Lower leg skin (tissue), 4 donors: ENCODE measurements around the gene PRR35. TPM values are rescaled to one million over a fixed set of nuclear protein-coding genes. Genes with fewer than 3 reads are reported as not detected.

ENCODE experiments used
- DNase-seq, 2 donors: peaks; one replicate each; pipeline ENCODE4 v3.0.0-alpha.2; 2019; ENCODE audit warnings: low spot score in 2 of 2
- H3K4me3 ChIP-seq: fragments of 200-600 bp; sonication (generic); 2 replicates; pipeline ENCODE4 v1.5.1; 2017; ENCODE audit warnings: mild to moderate bottlenecking, low read depth; ENCODE audit not compliant: poor library complexity, severe bottlenecking
- POLR2A ChIP-seq, 2 donors: fragments of 450-650 bp; IDR thresholded peaks; one replicate each; pipeline ENCODE4 v1.6.1; 2016 to 2017; ENCODE audit warnings: antibody characterized with exemption in 2 of 2, mild to moderate bottlenecking in 1 of 2, moderate library complexity in 1 of 2
- WGBS, 2 donors: methylation state at CpG; one replicate each; pipeline ENCODE4 v1.1.5; 2018; 5-methylcytosine and 5-hydroxymethylcytosine counted together
- intact Hi-C: fragments of 100-400 bp; cut with DNase I; formaldehyde crosslinking; loops from one replicate; pipeline ENCODE4 v1.15.0; 2023; ENCODE audit warnings: low total_unique reads
- total RNA-seq, 4 donors: library from RNA; depleted of rRNA; stranded (reverse); fragments of >200 nt; gene quantifications; one replicate each; pipeline ENCODE4 v1.1.0, GENCODE V29; 2016
- TF ChIP-seq, protein P1 (sequence below), 3 donors: fragments of 450-650 bp; IDR thresholded peaks; one replicate each; pipeline ENCODE4 v1.5.1; 2016; ENCODE audit warnings: antibody characterized with exemption in 3 of 3, mild to moderate bottlenecking in 3 of 3, moderate library complexity in 2 of 3

Gene PRR35
- total RNA-seq, 4 donors from 2014 or later, result not detected

- intact Hi-C loops, result no loop called here
- no peak for DNase-seq
- WGBS, 2 donors, result 85 to 89% methylated on average over 12 to 20 of the region's 23 CpGs
- H3K4me3 ChIP-seq, result no peak overlapping the region
- TF ChIP-seq POLR2A (IDR thresholded peaks at IDR 0.05), result no peak
- TF ChIP-seq, protein P1, sequence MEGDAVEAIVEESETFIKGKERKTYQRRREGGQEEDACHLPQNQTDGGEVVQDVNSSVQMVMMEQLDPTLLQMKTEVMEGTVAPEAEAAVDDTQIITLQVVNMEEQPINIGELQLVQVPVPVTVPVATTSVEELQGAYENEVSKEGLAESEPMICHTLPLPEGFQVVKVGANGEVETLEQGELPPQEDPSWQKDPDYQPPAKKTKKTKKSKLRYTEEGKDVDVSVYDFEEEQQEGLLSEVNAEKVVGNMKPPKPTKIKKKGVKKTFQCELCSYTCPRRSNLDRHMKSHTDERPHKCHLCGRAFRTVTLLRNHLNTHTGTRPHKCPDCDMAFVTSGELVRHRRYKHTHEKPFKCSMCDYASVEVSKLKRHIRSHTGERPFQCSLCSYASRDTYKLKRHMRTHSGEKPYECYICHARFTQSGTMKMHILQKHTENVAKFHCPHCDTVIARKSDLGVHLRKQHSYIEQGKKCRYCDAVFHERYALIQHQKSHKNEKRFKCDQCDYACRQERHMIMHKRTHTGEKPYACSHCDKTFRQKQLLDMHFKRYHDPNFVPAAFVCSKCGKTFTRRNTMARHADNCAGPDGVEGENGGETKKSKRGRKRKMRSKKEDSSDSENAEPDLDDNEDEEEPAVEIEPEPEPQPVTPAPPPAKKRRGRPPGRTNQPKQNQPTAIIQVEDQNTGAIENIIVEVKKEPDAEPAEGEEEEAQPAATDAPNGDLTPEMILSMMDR (IDR thresholded peaks at IDR 0.05), result no peak
Observed at GRCh38 chr16:530111-530817, 29.9 kb upstream of the PRR35 start.

DNA sequence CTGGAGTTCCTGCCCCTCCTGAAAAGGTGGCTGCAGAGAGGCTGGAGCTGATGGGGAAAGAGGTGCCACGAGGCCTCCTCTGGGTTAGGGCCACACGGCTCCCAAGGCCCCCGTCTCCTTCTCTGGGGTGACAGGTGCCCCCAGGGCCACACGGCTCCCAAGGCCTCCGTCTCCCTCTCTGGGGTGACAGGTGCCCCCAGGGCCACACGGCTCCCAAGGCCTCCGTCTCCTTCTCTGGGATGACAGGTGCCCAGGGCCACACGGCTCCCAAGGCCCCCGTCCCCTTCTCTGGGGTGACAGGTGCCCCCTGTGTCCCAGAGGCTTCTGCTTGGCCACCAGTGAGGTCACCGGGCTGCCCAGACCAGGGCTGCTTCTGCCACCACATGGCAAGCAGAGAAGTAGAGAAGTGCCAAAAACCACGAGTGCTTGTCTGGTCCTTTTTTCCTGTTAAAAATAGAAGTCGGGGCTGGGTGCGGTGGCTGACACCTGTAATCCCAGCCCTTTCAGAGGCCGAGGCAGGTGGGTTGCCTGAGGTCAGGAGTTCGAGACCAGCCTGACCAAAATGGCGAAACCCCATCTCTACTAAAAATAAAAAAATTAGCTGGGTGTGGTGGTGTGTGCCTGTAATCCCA is 28.6 kb upstream of the PRR35 start:
- no peak for TF ChIP-seq POLR2A (IDR thresholded peaks at IDR 0.05)
- TF ChIP-seq, protein P1 (IDR thresholded peaks at IDR 0.05), result no peak
- WGBS, 2 donors, result 85 to 87% methylated on average over 14 to 15 of the region's 16 CpGs
- no peak overlapping the region for H3K4me3 ChIP-seq
- intact Hi-C loops, result no loop called here
- no peak for DNase-seq

DNA sequence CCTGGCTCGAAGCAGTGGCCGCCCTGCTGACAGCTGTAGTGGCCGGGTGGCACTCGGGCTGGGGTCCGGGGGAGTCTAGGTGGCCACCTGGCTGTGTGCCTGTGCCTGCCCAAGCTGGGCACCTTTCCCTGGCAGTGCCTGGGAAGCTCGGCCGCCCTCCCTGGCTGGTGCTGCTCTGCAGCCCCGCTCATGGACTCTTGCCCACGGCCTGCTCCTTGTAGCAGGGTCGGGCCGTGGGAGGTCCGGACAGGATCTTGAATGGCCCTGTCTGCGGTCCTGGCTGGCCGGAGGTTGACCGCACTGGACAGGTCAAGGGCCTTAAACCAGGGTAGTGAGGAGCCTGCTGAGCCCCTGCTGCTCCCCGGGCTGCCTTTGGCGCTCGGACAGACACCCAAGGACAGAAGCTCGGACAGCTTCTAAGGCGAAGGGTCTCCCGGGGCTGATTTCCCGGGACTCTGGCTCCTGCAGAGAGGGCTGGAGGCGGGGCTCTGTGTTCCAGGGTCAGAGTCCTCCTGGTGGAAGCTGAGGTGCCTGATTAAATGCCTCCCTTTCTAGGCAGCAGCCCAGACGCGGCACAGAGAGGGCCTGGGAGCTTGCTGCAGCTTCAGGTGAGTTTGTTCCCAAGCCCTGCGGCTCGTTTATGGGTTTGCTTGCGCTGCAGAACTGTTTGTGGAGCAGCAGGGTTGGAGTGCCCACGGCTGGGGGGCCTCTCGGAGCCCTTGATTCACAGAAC is 26.6 kb upstream of the PRR35 start:
- 85 to 87% methylated on average over 20 of the region's 30 CpGs for WGBS, 2 donors
- intact Hi-C loops, result no loop called here
- H3K4me3 ChIP-seq, result no peak overlapping the region
- TF ChIP-seq, protein P1 (IDR thresholded peaks at IDR 0.05), result no peak
- no peak for TF ChIP-seq POLR2A (IDR thresholded peaks at IDR 0.05)
- no peak for DNase-seq

DNA sequence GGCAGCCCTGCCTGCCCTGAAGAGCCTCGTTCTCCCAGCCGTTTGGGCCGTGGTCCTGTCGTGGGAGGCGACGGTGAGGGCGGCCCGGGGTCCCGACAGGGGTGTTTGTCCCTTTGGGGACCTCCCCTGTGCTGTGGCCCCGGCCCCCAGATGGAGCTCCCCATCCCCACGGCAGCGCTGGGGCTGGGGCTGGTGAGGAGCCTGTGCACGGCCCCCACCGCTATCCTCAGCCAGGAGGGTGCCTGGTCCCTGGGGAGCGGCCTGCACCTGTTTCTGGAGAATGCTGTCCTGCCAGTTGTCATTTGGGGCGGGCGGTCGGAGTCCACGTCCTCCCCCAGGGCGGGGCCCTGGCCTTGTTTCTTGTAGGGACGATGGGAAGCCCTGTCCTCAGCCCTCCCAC is 26.1 kb upstream of the PRR35 start:
- 83 to 90% methylated on average over 9 to 18 of the region's 21 CpGs for WGBS, 2 donors
- TF ChIP-seq POLR2A (IDR thresholded peaks at IDR 0.05), result no peak
- TF ChIP-seq, protein P1 (IDR thresholded peaks at IDR 0.05), result no peak
- DNase-seq, result no peak
- intact Hi-C loops, result no loop called here
- no peak overlapping the region for H3K4me3 ChIP-seq

DNA sequence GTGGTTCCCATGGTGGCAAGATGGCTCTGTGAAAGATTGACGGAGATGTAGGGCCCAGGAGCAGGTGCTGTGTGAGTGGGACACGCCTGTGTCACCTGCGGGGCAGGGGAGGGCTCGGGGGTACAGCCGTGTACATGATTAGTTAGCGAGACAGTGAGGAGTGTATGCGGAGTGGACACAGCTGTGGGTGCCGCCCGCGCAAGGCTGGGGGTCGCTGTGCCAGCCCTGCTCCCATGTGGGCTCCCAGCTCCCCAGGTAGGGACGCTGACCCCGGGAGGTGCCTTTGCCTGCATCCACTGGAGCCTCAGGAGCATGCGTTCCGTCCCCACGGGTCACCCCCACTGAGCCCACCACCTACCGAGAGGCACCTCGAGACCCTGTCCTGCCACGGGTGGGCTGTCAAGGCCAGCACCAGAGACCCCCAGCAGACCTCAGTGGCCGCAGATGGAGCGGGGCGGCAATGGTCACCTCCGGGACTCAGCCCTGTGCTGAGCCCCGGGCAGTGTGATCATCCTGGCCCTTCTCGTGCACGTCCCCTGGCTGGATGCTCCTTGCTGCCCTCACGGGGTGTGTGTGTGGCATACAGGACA is 25.2 kb upstream of the PRR35 start:
- 77 to 85% methylated on average over 21 to 27 of the region's 27 CpGs for WGBS, 2 donors
- no peak for DNase-seq
- TF ChIP-seq, protein P1 (IDR thresholded peaks at IDR 0.05), result no peak
- TF ChIP-seq POLR2A (IDR thresholded peaks at IDR 0.05), result no peak
- H3K4me3 ChIP-seq, result no peak overlapping the region
- intact Hi-C loops, result no loop called here
